Mucosa of rectum (tissue), 2 donors: ENCODE measurements around the gene TAGLN3.

ENCODE experiments used
- H3K27ac ChIP-seq, 2 donors: one replicate each; pipeline ENCODE4 v1.7.0; 2013; ENCODE audit warnings: inconsistent platforms in 2 of 2, low read depth in 2 of 2, low read length in 2 of 2
- H3K27me3 ChIP-seq, 2 donors: one replicate each; pipeline ENCODE4 v1.7.0; 2013; ENCODE audit warnings: low read length in 2 of 2; ENCODE audit not compliant: control insufficient read depth in 2 of 2, insufficient read depth in 2 of 2
- H3K36me3 ChIP-seq, 2 donors: one replicate each; pipeline ENCODE4 v1.7.0; 2013; ENCODE audit warnings: low read length in 2 of 2; ENCODE audit not compliant: control insufficient read depth in 2 of 2, insufficient read depth in 2 of 2
- H3K4me1 ChIP-seq, 2 donors: one replicate each; pipeline ENCODE4 v1.7.0; 2013; ENCODE audit warnings: low read length in 2 of 2, mild to moderate bottlenecking in 1 of 2; ENCODE audit not compliant: control insufficient read depth in 2 of 2, insufficient read depth in 2 of 2
- H3K4me3 ChIP-seq, 2 donors: one replicate each; pipeline ENCODE4 v1.7.0; 2013; ENCODE audit warnings: low read length in 2 of 2
- H3K9ac ChIP-seq, 2 donors: one replicate each; pipeline ENCODE4 v1.7.0; 2013; ENCODE audit warnings: low read length in 2 of 2, low read depth in 1 of 2, mild to moderate bottlenecking in 1 of 2
- H3K9me3 ChIP-seq, 2 donors: one replicate each; pipeline ENCODE4 v1.7.0; 2013; ENCODE audit warnings: low read length in 2 of 2; ENCODE audit not compliant: control insufficient read depth in 2 of 2
- donor health status: healthy.
- donor health status: Normal muscosa, but diverticular disease.

Gene TAGLN3

DNA sequence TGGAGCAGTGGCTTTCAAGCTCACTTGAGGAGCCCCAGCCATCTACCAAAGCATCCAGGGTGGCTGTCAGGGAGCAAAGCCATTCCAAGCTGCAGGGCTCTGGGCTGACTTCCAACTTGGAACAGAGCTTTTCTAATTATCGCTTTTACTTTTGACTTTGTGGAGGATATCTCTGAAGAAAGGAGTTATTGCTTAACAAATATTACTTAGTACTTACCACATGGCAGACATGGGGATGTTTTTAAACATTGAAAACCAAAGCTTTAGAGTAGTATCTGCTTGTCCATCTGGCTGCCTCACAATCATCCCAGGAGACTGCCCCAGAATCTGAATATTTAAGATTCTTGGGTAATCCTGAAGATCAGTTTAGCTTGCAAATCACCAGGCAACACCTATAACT is 8.9 kb downstream of the TAGLN3 start:
- Histone ChIP-seq H3K27ac (no peak overlapping the region), H3K4me3 (no peak overlapping the region), H3K36me3 (no peaks in the 10 kb centered on the region), H3K27me3 (no peaks in the 10 kb centered on the region), H3K9me3 (no peaks in the 10 kb centered on the region), H3K9ac (no peak overlapping the region), H3K4me1 (no peaks in the 10 kb centered on the region)

DNA sequence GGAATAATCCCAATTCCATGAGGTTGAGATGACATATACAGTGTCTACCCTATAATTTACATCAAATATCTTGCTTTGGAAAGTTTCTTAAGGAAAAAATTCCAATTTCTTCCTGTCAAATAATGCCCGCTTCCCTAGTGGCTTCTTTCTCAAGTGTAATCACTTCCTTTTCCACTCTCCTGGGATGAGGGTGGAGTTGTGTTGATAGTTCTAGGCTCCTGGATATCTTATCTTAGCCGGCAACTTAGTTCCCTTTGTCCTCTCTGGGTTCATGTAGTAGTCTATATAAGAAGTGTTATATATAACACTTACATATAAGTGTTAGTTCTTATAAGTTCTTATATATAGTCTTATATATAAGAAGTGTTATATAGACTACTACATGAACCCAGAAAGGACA is 10.9 kb downstream of the TAGLN3 start:
- Histone ChIP-seq H3K36me3 (no peaks in the 10 kb centered on the region), H3K27ac (no peak overlapping the region), H3K9ac (no peak overlapping the region), H3K9me3 (no peaks in the 10 kb centered on the region), H3K27me3 (no peaks in the 10 kb centered on the region), H3K4me3 (no peak overlapping the region), H3K4me1 (no peaks in the 10 kb centered on the region)

DNA sequence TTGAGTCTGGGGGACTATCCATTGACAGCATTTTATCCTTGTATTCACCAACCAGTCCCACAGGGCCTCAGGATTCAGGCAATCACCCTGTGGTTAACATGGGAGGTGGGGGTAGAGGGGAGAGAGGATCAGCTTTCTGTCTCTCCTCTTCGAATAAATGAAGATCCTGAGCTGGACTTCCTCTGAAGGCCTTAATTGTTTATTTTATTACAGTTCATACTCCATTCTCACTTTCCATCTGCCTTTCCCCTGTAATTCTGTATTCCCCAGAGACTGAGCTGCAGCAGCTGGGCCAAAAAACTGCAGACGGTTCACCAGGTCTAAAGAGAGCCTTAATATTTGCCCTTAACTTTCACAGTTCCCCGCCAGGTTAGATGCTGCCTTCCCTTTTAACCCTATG is 11.9 kb downstream of the TAGLN3 start:
- no peaks in the 10 kb centered on the region for H3K36me3 ChIP-seq
- no peaks in the 10 kb centered on the region for H3K4me1 ChIP-seq
- H3K9me3 ChIP-seq, result no peaks in the 10 kb centered on the region
- no peak overlapping the region for H3K4me3 ChIP-seq
- H3K27ac ChIP-seq, result no peak overlapping the region
- no peak overlapping the region for H3K9ac ChIP-seq
- H3K27me3 ChIP-seq, result no peaks in the 10 kb centered on the region

DNA sequence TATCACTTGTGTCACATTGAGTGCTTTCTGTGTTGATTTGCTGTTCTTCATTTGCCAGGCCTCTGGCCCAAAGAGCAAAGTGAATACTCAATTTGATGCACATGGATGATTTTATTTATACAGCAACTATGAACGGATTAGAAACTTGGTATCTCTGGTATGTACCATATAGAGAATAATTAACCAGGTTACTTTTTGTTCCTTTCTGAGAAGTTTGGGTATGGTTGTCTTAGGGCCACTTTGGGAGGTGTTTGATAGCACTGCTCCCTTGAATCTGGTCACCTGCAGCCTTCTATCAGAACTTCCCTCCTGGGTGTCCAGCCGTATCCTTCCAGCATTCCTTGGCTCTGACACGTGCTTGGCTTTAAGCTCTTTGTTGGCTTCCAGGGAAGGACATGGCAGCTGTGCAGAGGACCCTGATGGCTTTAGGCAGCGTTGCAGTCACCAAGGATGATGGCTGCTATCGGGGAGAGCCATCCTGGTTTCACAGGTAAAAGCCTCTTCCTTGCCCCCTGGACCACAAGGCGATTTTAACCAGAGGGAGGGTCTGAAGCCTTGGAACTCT is 12.7 kb downstream of the TAGLN3 start:
- Histone ChIP-seq H3K27ac (no peak overlapping the region), H3K9ac (no peak overlapping the region), H3K27me3 (no peaks in the 10 kb centered on the region), H3K36me3 (no peaks in the 10 kb centered on the region), H3K4me3 (no peak overlapping the region), H3K9me3 (no peaks in the 10 kb centered on the region), H3K4me1 (no peaks in the 10 kb centered on the region)

DNA sequence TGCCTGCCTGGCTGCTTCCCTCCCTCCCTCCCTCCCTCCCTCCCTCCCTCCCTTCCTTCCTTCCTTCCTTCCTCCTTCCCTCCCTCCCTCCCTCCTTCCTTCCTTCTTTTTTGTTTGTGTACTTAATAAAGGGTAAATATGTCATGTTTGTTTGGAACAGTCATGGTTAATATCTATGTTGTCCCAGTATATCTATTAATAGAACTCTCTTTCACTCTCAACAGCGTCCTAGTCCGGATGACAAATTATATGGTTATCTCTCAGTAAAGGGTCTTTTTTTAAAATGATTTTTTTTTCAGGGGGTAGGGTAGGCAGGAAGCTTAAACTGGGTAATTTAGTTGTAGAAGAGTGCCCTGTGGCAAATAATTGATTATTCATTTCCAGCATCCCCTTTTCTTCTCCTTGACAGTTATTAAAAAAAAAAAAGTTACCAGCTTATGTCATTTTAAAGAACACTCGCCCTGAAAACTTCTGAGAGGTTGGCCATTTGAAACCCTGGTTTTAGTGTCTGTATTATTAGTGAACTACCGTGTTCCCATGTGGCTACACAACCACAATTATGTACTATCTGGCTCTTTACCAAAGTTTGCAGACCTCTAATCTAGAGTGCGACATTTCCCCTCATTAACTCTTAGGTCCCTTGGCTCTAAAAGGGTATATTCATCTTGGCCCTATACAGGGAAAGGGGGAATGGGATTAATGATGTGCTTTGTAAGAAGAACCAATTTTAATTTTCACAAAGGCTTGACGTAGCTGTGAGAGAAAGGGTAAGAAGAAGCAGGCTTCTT is 13.7 kb downstream of the TAGLN3 start:
- H3K9me3 ChIP-seq, result no peaks in the 10 kb centered on the region
- H3K9ac ChIP-seq, result no peak overlapping the region
- H3K27me3 ChIP-seq, result no peaks in the 10 kb centered on the region
- no peaks in the 10 kb centered on the region for H3K4me1 ChIP-seq
- no peak overlapping the region for H3K4me3 ChIP-seq
- H3K36me3 ChIP-seq, result no peaks in the 10 kb centered on the region
- H3K27ac ChIP-seq, result no peak overlapping the region

DNA sequence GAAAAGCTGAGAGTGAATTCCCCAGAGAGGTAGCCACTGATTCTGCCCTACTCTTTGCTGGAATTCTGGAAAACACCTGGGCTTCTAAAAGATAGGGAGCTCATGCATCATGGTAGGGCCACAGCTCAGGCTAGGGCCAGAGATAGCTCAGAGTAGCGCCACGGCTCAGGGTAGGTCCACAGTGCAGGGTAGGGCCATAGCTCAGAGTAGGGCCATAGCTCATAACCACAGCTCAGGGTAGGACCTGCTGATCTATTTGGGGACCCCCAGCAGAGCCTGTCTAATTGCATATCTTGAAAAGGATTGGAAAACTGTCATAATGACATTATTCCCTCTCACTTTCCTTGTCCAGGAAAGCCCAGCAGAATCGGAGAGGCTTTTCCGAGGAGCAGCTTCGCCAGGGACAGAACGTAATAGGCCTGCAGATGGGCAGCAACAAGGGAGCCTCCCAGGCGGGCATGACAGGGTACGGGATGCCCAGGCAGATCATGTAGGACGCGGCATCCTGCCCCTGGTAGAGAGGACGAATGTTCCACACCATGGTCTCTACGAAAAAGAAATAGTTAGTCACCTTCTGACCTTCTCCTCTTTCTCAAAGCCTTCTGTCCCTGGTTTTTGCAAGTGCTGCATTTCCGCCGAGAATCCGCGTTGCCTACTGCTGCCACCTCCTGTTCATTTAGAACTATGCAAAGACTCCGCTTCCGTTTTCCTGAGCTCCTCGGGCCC is 14.5 kb downstream of the TAGLN3 start:
- H3K27ac ChIP-seq, result no peak overlapping the region
- no peaks in the 10 kb centered on the region for H3K27me3 ChIP-seq
- H3K4me1 ChIP-seq, result no peaks in the 10 kb centered on the region
- no peak overlapping the region for H3K4me3 ChIP-seq
- H3K9ac ChIP-seq, result no peak overlapping the region
- no peaks in the 10 kb centered on the region for H3K36me3 ChIP-seq
- H3K9me3 ChIP-seq, result no peaks in the 10 kb centered on the region

DNA sequence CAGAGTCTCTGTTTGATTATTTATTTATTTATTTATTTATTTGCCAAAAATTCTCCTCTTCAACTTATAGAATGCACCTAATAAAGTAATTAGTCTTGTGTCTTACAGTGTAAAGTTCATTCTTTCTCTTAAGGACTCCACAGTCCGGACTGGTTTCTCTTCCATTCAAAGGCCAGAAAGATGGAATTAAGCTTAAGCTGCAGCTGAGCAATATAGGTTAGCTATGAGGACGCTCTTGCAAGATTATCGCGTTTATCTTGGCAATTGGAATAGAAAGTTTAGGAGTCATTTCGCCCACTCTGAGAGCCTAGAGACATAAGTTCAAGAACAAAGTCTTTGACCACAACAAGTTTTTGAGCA is 15.0 kb downstream of the TAGLN3 start:
- Histone ChIP-seq H3K27ac (no peak overlapping the region), H3K4me3 (no peak overlapping the region), H3K9me3 (no peaks in the 10 kb centered on the region), H3K36me3 (no peaks in the 10 kb centered on the region), H3K27me3 (no peaks in the 10 kb centered on the region), H3K9ac (no peak overlapping the region), H3K4me1 (no peaks in the 10 kb centered on the region)

DNA sequence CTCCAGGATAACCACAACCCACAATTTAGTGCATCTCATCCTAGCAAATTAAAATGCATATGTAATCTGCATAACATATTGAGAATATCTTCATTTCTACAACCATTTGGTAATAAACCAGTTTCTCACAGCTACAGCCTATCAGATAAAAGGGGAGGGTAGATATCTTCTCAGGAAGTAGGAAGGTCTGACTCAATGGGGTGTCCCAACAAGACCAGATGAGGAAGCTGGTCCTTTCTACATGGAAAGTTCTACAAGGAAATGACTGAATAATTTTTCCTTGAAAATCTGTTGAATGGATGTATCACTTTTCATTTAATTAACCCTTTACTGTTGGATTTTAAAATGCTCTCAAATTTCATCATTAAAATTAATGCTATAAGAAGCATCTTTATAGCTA is 18.4 kb downstream of the TAGLN3 start:
- H3K27me3 ChIP-seq, result no peaks in the 10 kb centered on the region
- no peaks in the 10 kb centered on the region for H3K9me3 ChIP-seq
- H3K4me1 ChIP-seq, result no peaks in the 10 kb centered on the region
- H3K36me3 ChIP-seq, result no peaks in the 10 kb centered on the region
- no peak overlapping the region for H3K9ac ChIP-seq
- no peak overlapping the region for H3K4me3 ChIP-seq
- no peak overlapping the region for H3K27ac ChIP-seq

DNA sequence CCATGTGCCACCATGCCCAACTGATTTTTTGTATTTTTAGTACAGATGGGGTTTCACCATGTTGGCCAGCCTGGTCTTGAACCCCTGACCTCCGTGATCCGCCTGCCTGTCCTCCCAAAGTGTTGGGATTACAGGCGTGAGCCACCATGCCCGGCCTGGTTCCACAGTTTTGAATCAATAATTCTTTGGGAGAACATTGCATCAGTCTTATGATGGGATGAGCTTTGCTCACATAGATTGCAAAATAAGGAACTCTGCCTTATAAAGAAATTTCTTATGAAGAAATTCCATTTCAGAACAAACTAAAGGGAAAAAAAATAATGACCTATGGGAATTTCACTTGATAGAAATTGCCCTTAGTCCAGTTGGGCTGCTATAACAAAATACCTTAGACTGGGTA is 20.0 kb downstream of the TAGLN3 start:
- no peaks in the 10 kb centered on the region for H3K4me1 ChIP-seq
- H3K9me3 ChIP-seq, result no peaks in the 10 kb centered on the region
- H3K9ac ChIP-seq, result no peak overlapping the region
- no peaks in the 10 kb centered on the region for H3K27me3 ChIP-seq
- no peak overlapping the region for H3K4me3 ChIP-seq
- H3K36me3 ChIP-seq, result no peaks in the 10 kb centered on the region
- H3K27ac ChIP-seq, result no peak overlapping the region

DNA sequence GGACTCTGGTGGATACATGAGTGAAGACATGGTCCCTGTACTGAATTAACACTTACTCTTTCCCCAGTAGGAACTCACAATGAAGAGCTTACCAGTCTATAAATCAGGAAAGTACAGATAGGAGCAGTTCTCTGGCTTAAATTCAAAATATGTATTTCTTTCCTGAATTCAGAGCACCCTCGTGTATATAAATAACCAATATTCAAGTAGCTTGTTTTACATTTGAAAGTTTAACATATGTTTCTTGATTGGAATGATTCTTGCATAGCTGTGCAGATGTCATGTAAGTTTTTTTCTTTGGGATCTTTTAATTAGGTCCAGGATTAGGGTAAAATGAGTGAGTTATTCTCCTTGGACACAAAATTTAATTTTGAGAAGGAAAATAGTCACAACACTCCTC is 21.0 kb downstream of the TAGLN3 start:
- no peaks in the 10 kb centered on the region for H3K36me3 ChIP-seq
- H3K4me1 ChIP-seq, result no peaks in the 10 kb centered on the region
- H3K9me3 ChIP-seq, result no peaks in the 10 kb centered on the region
- H3K4me3 ChIP-seq, result no peak overlapping the region
- no peaks in the 10 kb centered on the region for H3K27me3 ChIP-seq
- H3K9ac ChIP-seq, result no peak overlapping the region
- no peak overlapping the region for H3K27ac ChIP-seq
